ENCODE results near the gene AGAP6.
"Not testable (repeated sequence)": the region's sequence is repeated elsewhere in the genome, so short reads cannot be mapped to it uniquely, and the experiment has no call there.

AGAP6 gene

GRCh38 chr10:49988376-49988775, at the start of gene AGAP6:
Gene AGAP6, plus strand, starts transcription at chr10:49988406. Its CDS starts 310 bp downstream, at chr10:49988716.
- not testable (repeated sequence) for DNase-seq (ENCODE audit: low read depth, low spot score)

DNA sequence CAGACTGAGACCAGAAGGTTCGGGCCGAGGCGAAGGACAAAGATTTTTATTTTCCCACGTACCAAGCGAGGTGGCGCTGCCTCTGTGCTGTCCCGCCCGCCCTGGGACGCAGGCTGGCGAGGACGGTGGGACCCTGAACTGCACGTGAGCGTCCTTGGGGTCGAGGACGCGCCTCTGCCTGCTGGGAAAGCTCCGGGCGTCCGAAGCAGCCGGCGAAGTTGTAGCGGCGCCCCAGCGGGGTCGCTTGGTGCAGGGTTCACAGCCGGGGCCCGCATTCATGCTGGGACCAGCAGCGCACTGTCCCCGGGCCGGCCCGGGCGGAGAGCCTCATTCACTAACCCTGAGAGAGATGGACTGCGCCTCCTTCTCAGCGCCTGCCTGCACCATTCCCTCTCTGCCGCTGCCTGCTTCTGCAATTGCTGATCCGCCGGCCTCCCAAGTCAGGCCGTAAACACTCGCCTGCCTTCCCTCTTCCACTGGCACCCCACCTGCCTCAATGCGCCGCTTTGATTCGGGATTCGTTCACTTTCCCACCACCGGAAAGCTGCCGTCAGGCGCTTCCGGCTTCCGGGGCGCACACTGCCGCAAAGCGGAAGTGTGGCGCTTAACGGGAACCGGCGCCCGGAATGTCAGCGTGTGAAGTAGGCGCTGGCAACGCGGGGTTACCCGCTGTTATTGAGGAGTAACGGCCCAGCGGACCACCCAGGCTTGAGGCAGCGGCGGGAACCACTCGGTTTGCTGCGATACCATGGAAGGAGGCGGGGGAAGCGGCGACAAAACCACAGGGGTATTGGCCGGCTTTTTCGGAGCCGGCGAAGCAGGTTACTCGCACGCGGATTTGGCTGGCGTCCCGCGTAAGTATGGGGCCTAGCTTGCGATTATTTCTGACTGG, 46.5 kb upstream of the AGAP6 start, which contains the start of the genes PARG and TIMM23B:
PARG (minus strand) TSS at position 581 of the 892 bp plus-strand sequence; CDS start at position 279, 302 bp downstream.
TIMM23B (plus strand) TSS at position 607 of the 892 bp plus-strand sequence; CDS start at position 749, 142 bp downstream.
- DNase-seq (ENCODE audit: low read depth, low spot score): peak; percentile 22

- peak; percentile 1 for DNase-seq (ENCODE audit: low read depth, low spot score)
Measured at GRCh38 chr10:49942339-49942705, 45.9 kb upstream of the AGAP6 start.

- DNase-seq (ENCODE audit: low read depth, low spot score): not testable (repeated sequence)
Measured at GRCh38 chr10:49943607-49944006, 44.6 kb upstream of the AGAP6 start.

DNA sequence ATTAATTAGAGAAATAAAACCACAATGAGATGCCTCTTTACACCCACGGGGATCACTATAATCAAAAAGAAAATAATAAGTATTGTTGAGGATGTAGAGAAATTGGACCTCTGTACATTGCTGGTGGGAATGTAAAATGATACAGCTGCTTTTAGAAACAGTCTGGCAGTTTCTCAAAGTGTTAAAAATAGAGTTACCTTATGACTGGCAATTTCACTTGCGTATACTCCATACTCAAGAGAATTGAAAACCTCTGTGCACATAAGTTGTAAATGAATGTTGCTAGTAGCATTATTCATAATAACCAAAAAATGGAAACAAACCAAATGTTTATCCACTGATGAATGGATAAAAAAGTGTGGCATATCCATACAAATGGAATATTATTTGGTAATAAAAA, 40.1 kb upstream of the AGAP6 start:
- DNase-seq (ENCODE audit: low read depth, low spot score): not testable (repeated sequence)

GRCh38 chr10:49948737-49949136, 39.5 kb upstream of the AGAP6 start:
- DNase-seq (ENCODE audit: low read depth, low spot score): not testable (repeated sequence)

DNA sequence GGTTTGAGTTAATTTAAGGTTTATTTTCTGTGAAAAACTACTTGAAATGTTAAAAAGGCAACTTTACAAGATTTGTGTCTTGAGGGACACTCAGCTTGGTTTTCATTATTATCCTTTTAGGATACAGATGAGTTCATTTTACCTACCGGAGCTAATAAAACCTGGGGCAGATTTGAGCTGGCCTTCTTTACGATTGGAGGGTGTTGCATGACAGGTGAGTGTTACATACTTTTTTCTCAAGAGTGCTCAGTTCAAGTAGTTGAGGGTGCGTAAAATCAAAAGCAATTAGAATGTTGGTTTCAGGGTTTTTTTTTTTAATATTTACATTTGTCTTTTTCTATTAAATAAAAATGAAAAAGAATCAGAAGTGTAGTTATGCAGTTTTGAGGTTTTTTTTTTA, 36.2 kb upstream of the AGAP6 start:
- DNase-seq (ENCODE audit: low read depth, low spot score): not testable (repeated sequence)

- not testable (repeated sequence) for DNase-seq (ENCODE audit: low read depth, low spot score)
Measured at GRCh38 chr10:49953122-49953521, 35.1 kb upstream of the AGAP6 start.

DNA sequence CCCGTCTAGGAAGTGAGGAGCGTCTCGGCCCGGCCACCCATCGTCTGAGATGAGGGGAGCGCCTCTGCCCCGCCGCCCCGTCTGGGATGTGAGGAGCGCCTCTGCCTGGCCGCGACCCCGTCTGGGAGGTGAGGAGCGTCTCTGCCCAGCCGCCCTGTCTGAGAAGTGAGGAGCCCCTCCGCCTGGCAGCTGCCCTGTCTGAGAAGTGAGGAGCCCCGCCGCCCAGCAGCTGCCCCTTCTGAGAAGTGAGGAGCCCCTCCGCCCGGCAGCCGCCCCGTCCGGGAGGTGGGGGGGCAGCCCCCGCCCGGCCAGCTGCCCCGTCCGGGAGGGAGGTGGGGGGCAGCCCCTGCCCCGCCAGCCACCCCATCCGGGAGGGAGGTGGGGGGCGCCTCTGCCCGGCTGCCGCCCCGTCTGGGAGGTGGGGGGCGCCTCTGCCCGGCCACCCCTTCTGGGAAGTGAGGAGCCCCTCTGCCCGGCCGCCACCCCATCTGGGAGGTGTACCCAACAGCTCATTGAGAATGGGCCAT, 17.8 kb upstream of the AGAP6 start:
- not testable (repeated sequence) for DNase-seq (ENCODE audit: low read depth, low spot score)

DNA sequence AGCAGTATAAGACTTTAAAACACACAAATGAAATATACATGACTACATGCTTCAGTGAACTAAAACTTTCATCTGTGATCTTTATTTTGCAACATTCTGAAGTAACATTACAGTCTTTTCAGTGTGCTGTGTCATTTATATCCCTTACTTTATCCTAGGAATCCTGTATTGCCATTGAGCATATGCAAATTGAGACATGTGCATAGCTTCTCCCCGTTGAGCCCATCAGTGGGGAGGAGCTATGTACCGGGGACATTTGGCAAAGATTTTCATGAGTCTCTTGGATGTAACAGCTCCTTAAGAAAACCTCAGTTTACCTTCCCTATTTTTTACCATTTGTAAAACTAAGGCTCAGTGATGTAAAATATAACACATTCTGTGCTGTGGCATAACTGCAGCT, 16.7 kb upstream of the AGAP6 start:
- not testable (repeated sequence) for DNase-seq (ENCODE audit: low read depth, low spot score)

- DNase-seq (ENCODE audit: low read depth, low spot score): not testable (repeated sequence)
Measured at GRCh38 chr10:49972094-49972493, 16.1 kb upstream of the AGAP6 start.

- DNase-seq (ENCODE audit: low read depth, low spot score): not testable (repeated sequence)
Measured at GRCh38 chr10:49977756-49978155, 10.4 kb upstream of the AGAP6 start.

DNA sequence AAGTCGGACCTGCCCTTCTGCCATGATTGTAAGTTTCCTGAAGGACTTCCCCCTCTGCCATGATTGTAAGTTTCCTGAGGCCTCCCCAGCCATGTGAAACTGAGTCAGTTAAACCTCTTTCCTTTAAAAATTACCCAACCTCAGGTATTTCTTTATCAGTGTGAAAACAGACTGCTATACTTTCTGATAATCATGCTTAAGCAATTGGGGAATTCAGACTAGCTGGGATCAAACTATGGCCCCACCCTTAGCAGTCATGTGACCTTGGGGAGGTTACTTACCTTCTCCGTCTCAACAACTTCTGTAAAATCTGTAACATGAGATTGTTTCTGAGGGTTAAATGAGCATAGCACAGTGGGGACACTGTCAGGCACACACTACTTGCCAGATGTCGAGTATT, 999 bp upstream of the AGAP6 start:
- DNase-seq (ENCODE audit: low read depth, low spot score): not testable (repeated sequence)

GRCh38 chr10:49995321-49995720, 7.1 kb downstream of the AGAP6 start:
- not testable (repeated sequence) for DNase-seq (ENCODE audit: low read depth, low spot score)

DNA sequence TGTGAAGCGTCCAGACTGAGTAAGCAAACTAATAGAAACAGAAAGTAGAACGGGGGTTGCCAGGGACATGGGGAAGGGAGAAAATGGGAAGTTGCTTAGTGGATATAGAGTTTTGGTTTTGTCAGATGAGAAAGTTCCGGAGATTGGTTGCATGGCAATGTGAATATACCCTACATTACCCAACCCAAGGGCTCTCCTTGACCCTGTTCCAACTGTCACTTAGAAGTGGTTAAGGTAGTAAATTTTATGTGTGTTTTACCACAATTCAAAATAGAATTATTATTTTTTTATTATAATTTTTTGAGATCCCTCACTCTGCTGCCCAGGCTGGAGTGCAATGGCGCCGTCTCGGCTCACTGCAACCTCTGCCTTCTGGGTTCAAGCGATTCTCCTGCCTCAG, 25.8 kb downstream of the AGAP6 start:
- not testable (repeated sequence) for DNase-seq (ENCODE audit: low read depth, low spot score)

DNA sequence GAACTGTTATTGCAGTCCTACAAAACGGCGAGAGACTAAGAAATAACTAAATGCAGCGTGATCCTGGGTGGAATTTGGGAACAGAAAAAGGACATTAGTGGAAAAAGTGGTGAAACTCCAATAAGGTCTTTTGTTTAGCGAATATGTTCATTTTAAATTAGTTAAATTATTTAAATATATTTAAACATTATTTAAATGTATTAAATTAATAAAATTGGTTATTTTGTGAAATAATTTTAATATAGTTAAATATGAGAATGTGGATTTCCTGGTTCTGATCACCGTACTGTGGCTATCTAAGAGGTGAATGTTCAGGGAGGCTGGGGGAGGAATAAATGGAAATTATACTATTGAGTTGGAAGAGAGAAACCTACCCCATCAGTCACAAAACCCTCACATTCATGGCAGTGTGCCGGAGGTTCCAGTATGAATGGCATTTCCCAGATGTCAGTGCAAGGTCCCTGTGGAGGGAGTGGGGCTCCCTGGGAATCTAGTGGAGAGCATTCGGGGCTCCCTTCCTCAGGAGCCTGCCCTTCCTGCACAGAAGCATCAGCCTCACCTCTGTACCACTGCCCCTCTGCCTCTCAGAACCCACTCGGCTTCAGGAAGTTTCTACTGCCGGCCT, 27.5 kb downstream of the AGAP6 start:
- DNase-seq (ENCODE audit: low read depth, low spot score): not testable (repeated sequence)

- not testable (repeated sequence) for DNase-seq (ENCODE audit: low read depth, low spot score)
Measured at GRCh38 chr10:50016926-50017325, 28.7 kb downstream of the AGAP6 start.

DNA sequence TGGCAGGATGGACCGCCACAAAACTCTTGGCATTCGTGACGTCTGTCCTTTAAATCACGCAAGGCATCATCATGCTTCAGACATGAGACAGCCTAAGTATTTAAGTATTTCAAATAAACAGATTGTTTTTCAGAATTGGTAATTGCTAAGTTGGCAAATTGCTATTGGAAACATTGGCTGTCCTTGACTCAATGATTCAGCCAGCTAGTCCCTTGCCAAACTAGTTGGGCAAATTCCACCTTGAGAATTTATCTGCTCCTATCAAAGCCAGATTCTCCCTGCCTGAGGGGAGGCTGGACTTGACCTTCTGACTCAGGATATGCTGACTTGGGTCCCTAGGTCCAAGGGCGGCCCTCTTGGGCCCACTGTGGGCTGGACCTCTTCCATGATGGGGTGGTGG, 29.4 kb downstream of the AGAP6 start:
- DNase-seq (ENCODE audit: low read depth, low spot score): not testable (repeated sequence)

- DNase-seq (ENCODE audit: low read depth, low spot score): not testable (repeated sequence)
Measured at GRCh38 chr10:50019279-50019678, 31.1 kb downstream of the AGAP6 start.

DNA sequence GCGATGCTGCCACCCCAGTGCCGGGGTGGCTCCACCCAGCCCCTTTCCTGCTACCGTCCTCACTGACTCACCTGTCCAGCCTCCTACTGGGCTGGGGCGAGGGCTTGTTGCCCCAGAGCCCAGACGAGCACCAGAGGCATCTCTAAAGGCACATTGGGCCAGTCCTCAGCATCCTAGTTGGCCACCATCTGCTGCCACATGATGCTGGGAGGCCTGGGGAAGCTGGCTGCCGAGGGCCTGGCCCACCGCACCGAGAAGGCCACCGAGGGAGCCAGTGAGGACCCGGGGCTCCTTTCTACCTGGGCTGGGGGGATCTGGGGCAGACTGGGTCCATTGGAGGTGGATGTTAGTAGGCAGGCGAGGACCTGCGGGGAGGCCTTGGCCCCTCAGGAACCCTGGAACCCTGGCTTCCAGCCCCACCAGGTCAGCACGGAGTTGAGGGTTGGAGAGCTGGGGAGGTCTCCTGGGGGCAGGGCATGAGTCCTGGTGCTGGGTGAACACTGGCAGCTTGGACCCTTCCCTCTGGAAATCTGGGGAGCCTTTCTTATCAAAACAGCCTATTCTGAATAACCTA, 32.3 kb downstream of the AGAP6 start:
- DNase-seq (ENCODE audit: low read depth, low spot score): not testable (repeated sequence)

DNA sequence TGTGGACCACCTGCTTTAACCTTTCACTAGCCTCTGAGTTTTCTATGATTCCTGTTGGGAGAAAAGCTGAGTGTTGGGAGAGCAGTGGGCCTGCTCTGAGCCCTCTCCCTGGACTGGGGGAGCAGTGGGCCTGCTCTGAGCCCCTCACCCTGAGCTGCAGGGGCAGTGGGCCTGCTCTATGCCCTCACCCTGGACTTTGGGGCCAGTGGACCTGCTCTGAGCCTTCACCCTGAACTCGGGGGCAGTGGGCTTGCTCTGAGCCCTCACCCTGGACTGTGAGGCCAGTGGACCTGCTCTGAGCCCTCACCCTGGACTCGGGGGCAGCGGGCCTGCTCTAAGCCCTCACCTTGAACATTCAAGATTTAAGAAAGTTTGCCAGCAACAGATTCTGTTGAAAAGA, 33.4 kb downstream of the AGAP6 start:
- DNase-seq (ENCODE audit: low read depth, low spot score): no peak
